SHP77 treated with DMSO at 0.1 percent for 48 hours (cell line): ENCODE results near the gene ID1.
"Not testable (repeated sequence)": the region's sequence is repeated elsewhere in the genome, so short reads cannot be mapped to it uniquely, and the experiment has no call there.

ENCODE experiments used
- DNase-seq: peaks from one replicate; lab custom pipeline; 2025; lab: John Stamatoyannopoulos, UW

Gene ID1

GRCh38 chr20:31638317-31638716, 33.2 kb downstream of the ID1 start:
- no peak for DNase-seq

- DNase-seq: no peak
Measured at GRCh38 chr20:31638816-31639215, 33.7 kb downstream of the ID1 start.

- no peak for DNase-seq
Measured at GRCh38 chr20:31640259-31640658, 35.2 kb downstream of the ID1 start.

- no peak for DNase-seq
Measured at GRCh38 chr20:31641391-31641790, 36.3 kb downstream of the ID1 start.

GRCh38 chr20:31642837-31643236, 37.7 kb downstream of the ID1 start:
- no peak for DNase-seq

- no peak for DNase-seq
Measured at GRCh38 chr20:31643522-31643921, 38.4 kb downstream of the ID1 start.

- no peak for DNase-seq
Measured at GRCh38 chr20:31644701-31645100, 39.6 kb downstream of the ID1 start.

GRCh38 chr20:31648104-31648503, 43.0 kb downstream of the ID1 start:
- not testable (repeated sequence) for DNase-seq

GRCh38 chr20:31652917-31653396, 47.9 kb downstream of the ID1 start:
- DNase-seq: no peak

- DNase-seq: no peak
Measured at GRCh38 chr20:31653561-31653960, 48.5 kb downstream of the ID1 start.

- DNase-seq: no peak
Measured at GRCh38 chr20:31654534-31654933, 49.4 kb downstream of the ID1 start.
